GM18507 (cell line): ENCODE data around the gene GRIK3.
"Not testable (repeated sequence)": the region's sequence is repeated elsewhere in the genome, so short reads cannot be mapped to it uniquely, and the experiment has no call there.

ENCODE experiments used
- DNase-seq: peaks from one replicate; pipeline ENCODE4 v3.0.0; 2011; ENCODE audit warnings: low read depth; ENCODE audit not compliant: insufficient read length; ENCODE audit errors: extremely low spot score
- FAIRE-seq: peaks from 2 replicates; lab custom pipeline; 2011; peaks lifted over from hg19 to GRCh38; lab: Jason Lieb, UNC

The GRIK3 gene

DNA sequence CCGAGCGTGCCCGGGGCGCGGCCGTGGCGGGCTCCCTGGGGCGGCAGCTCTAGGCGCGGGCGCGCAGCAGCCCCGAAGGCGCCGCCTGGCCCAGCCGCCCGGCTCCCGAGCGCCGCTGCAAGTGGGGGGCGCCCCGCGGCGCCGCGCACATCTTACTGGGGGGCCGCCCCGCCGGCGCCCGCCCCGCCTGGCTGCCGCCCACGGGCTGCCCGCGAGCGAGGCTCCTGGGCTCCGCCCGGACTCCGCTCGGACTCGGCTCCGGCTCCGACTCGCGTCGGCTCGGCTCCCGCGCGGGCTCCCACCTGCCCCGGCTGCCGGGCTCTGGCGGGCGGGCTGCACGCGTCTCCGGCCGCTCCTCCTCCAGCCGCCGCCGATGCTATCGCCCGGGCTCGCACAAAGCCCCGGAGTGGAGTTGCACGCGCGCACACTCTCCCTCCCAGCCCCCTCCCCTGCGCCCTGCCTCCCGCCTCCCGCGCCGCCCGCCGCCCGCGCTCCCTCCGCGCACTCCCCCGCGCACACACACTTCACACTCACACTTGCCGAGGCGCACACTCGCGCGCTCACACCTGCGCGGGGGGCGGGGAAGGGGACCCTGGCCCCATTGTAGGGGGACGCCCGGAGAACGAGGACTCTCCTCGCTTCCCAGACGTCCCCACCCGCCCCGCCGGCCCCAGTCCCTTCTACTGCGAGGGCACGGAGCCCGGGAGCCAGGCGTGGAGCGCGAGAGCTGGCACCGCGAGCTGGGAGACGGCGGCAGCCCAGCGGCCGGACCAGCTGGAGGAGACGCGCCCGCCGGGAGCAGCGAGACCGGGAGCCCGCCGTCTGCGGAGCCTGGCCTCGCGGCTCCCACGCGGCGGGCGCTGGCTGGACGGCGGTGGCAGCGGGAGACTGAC is at the start of gene GRIK3:
Gene GRIK3 (minus strand): TSS at position 395 of the 893 bp plus-strand sequence. CDS start 407 bp downstream, outside the sequence.
- FAIRE-seq (no peak), DNase-seq (no peak)

DNA sequence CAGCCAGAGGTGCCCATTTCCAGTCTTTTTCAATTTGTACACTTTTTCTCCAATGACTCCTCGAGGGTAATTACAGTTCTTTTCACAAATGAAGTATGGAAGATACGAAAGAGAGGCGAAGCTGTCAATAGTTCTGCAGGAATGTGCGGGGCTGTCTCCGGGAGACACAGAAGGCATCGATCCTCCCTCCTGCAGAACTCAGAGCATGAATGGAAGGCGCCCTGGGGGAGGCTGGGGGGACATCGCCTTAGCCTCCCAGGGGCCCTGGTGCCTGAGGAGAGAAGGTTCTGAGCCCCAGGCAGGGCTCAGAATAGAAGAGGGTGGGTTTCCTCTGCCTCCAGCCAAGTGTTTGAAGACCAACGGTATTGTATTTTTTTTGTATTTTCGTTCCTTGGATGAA is 49.7 kb upstream of the GRIK3 start:
- FAIRE-seq = no peak

DNA sequence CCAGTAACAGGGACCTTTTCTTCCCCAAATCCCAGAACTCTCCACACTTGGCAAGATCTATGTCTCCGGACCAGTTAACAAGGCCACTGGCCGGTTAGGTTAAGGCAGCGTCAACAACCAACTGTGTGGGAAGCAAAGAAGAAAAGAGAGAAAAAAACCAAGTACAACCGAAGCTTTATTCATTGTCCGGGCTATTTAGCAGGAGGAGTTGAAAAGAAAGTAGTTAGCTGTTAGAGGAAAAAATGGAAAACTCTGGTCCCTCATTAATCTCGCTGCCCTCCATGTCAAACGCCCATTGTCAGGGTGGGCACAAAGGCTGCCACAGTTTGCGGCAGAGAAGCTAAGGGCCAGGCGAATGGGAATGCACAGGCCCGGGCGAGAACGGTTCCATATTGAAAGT is 49.3 kb upstream of the GRIK3 start:
- FAIRE-seq (no peak), DNase-seq (no peak)

More for the DNA sequence above, 49.7 kb upstream of the GRIK3 start:
- no peak for DNase-seq

DNA sequence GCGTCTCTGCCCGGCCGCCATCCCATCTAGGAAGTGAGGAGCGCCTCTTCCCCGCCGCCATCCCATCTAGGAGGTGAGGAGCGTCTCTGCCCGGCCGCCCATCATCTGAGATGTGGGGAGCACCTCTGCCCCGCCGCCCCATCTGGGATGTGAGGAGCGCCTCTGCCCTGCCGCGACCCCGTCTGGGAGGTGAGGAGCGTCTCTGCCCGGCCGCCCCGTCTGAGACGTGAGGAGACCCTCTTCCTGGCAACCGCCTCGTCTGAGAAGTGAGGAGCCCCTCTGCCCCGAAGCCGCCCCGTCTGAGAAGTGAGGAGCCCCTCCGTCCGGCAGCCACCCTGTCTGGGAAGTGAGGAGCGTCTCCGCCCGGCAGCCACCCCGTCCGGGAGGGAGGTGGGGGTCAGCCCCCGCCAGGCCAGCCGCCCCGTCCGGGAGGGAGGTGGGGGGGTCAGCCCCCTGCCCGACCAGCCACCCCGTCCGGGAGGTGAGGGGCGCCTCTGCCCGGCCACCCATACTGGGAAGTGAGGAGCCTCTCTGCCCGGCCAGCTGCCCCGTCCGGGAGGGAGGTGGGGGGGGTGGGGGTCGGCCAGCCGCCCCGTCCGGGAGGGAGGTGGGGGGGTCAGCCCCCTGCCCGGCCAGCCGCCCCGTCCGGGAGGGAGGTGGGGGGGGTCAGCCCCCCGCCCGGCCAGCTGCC is 46.1 kb upstream of the GRIK3 start:
- DNase-seq, FAIRE-seq: not testable (repeated sequence)

DNA sequence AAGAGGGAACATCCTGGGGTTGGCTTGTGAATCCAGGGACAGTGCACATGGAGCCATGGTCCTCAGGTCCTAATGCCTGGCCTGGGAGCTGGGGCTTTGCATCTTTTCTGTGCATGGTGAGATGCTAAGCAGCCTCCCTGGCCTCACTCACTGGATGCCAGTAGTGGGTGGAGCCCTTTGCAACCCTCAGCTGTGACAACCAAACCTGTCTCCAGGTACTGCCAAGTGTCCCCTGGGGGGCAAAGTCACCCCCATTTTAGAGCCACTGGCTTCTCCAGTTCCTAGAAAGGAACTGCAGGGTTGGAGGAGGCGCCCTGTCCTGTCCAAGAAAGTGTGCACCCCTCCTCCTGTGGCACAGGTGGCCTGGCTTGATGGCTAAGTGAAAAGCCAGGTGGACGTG is 44.6 kb upstream of the GRIK3 start:
- no peak for DNase-seq
- no peak for FAIRE-seq

DNA sequence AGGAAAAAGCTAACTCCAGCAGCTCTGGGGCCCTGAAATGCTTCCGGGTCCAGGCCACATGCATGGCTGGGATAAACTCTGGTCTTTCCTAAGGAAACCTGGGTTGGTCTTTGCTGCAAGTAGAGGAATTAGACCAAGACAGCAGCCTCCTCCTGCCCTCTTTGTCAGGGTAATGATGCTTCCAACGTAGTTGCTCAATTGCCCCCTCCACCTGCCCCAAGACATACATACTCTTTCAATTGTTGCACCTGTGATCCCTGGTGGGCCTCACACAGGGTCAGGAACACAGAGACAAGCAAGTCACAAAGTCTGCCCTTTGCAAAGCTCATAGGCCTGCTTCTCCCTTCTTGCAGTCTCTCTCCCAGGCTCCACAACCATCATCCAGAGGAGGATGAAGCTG is 41.9 kb upstream of the GRIK3 start:
- DNase-seq (no peak), FAIRE-seq (no peak)

DNA sequence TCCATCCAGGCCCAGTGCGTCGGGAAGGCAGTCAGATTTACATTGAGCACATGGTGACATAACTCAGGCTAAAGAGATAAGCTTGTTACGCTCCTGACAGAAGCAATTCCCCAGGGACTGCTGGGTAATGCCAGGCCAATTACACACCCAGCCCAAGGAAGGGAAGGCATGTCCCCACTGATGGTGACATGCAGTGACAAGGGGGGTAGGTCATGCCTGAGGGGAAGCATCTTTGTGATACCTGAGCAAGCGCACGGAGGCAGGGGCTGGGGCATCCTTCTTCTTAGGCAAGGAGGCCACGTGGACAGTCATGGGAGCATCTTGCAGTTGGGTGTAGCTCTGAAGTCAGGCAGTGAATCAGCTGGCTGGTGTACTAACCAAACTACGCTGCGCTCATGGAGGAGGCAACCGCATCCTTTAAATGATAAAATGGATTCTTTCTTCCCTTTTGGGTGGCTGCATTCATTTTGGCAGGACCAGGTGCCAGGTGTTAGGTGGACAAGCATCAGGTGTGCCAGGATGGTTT is 39.6 kb upstream of the GRIK3 start:
- DNase-seq (no peak), FAIRE-seq (no peak)

DNA sequence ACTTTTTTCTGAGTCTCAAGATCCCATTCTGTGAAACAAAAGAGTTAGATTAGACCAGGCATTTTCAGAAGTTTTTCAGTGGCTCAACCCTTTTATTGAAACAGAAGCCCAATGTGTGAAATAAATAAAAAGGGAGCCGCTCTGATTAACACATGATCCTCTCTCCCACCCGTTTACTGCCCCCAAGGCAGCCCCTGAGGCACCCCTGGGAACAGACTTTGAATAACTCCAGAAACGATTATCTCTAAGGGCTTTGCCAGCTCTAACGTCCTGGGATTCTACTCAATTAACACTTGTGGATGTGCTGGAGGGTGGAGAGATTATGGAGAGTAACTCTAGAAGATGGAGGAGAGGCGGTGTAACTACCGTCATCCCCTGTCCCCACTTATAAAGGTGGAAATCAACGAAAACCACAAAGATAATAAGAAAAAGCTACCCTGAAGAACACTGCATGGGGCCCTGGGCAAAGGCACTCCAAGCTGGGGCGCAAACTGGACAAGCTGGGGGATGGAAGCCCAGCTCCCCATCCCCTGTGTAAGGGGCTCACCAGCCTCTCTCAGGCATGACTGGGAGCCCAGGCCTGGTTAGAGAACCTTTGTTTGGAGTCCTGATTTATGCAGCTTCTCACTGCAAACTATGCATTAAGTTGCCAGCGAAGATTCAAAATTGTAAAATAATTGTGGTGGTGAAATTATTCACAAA is 39.0 kb upstream of the GRIK3 start:
- FAIRE-seq = no peak
- DNase-seq = no peak

DNA sequence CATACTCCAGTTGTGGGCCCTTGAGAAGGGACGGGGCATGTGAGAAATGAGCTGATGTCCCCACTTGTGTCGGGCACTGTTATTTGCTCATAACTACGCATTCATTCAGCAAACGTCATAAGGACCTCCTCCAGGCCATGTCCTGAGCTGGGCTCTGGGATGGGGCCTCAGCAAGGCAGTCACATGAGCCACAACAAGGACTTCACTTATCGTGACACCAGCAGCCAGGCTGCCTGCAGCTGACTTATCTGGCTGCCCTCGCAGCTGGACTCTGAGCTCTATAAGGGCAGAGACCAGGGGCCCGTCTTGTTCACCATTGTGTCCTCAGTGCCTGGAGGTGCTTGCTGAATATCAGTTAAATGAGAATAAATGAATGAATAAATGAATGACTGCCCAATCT is 37.5 kb upstream of the GRIK3 start:
- DNase-seq (no peak), FAIRE-seq (no peak)

DNA sequence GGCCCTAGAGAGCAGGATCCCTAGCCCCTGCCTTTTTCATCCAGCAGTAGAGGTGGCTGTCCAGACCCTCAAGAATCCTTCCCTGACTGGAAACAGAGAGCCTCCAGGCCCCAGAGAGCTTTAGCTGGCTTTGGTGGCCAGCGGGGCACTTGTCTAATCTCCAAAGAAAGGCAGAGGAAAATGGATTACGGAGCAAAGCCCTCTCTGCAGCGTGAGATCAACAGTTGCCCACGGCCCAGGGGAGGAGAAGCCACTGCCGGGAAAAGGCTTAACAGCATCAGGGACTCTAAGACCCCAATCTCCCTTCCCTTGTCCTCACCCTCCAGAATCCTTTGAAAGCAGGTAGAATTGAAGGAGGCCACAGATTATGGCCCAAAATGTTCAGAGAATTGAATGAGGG is 35.8 kb upstream of the GRIK3 start:
- no peak for DNase-seq
- FAIRE-seq = no peak

DNA sequence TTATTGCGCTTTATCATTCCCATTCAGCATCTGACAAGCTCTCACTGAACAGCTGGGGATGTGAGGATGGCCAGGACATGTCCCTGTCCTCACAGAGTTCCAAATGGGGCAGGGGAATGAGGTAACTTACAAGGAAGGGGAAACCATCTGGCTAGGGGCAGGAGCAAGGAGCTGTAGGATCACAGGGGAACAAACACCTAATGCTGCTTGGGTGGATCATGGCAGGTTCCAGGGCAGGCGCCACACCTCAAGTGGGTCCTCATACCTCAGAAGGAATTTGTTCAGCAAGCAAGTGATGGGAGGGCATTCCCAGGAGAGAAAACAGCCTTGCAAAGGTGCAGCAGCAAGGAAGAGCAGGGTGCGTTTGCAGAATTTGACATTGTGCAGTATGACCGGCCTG is 35.1 kb upstream of the GRIK3 start:
- FAIRE-seq (no peak), DNase-seq (no peak)

DNA sequence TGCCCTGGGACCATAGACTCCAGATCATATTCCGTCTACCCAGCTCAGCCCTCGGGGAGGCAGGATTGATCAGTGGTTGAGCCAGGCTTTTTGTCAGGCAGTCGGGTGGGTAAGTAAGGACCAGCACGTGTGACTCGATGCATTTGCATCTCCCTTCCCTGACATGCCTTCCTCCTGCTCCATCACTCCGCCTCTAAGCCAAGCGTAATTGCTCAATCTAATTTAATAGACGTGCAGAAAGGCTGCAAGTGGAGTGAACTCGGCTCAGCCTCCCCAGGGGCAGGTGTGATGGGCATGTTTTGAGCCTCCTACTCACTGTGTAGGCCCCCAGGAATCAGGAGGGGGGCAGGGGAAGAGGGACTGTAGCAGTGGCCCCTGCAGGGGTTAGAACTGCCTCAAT is 34.6 kb upstream of the GRIK3 start:
- DNase-seq (no peak), FAIRE-seq (no peak)

DNA sequence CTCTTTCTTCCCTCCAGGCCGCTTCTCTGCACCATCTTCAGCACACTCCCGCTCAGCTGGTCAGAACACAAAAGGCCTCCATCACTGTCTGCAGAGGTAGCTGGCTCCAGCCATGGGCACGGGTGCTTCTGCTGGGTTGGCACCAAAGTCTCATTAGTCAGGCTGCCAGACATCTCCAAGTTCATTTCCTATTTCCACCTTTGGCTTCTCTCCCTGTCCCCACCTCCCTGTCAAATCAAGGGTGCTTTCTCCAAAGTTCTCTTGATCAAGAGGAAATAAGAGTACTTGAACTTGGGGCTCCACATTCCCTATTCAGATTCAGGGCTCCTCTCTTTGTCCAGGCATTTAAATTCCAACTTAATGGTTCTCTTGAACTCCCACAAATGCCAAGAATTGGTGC is 33.9 kb upstream of the GRIK3 start:
- FAIRE-seq (no peak), DNase-seq (no peak)

DNA sequence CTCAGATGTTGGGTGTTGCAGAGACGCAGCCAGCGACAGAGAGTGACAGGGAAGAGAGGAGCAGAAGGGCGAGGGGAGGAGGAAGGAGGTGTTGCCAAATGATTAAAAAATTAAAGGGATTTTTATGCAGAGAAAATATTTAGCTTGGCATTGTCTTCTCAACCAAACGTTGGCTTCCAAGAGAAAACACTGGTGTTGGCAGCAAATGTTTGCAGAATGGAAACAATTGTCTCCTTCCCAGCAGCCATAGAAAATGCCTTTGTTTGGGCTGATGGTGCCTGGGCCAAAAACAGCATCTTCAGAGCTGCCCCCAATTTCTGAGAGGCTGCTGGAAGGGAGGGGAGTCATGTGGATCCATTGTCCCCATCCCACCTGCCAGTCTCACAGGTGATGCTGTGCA is 29.7 kb upstream of the GRIK3 start:
- no peak for FAIRE-seq
- no peak for DNase-seq

DNA sequence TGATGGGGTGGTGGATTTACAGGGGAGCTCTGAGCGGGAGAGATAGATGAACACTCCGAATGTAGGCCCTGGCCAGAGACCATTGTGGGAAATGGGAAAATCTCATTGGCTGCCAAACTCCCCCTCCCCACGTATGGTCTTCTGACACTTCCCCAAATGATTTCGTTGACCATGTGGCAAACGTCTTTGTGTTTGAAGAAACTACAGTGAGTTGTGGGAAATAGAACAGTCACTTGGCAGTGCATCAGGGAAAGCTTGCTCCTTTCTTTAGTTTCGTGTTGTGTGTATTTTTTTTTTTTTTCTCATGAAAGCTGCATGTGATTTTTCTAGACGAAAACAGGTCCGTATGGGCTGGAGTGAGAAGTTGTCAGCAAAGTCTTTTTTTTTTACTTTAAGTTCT is 25.0 kb upstream of the GRIK3 start:
- FAIRE-seq (no peak), DNase-seq (no peak)

DNA sequence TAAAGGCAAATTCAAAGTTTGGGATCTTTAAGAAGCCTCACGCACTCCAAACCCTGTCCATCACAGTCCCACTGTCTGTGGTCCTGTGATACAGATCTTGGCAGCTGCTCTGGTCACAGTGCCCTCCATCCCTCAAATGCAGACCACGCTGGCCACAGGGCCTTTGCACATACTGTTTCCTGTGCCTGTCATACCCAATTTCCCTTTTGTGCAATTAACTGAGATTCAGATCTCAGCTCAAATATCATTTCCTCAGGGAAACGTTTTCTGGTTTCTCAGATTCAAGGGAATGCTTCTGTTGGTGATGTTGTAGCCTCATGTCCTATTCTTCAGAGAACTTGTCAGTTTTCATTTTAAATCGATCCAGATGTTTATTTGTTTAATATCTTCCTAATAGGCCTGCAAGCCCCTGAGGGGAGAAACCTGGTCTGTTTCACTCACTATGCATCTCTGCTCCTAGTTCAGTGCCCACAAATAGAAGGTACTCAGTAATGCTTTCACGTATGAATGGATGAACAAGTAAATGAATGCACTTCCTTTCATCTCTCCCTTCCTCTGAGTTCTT is 24.2 kb upstream of the GRIK3 start:
- DNase-seq = no peak
- FAIRE-seq = no peak

DNA sequence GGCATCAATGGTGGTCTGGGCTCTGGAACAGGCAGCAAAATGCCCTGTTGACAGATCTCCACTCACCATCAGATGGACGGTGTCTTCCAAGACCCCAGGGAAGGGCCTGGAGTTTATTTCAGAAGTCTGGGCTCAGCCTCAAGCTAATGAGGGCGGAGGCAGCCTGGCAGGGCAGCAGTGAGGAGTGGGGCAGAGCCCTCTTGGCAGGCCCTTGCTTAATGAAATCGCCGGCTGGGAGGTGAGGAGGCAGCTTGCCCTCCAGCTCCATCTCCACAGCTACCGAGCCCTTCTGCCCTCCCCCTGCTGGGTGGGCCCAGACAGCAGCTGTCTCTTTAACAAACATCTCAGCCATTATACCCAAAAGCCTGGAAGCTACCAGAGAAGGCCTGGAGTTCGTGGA is 22.0 kb upstream of the GRIK3 start:
- FAIRE-seq (no peak), DNase-seq (no peak)

DNA sequence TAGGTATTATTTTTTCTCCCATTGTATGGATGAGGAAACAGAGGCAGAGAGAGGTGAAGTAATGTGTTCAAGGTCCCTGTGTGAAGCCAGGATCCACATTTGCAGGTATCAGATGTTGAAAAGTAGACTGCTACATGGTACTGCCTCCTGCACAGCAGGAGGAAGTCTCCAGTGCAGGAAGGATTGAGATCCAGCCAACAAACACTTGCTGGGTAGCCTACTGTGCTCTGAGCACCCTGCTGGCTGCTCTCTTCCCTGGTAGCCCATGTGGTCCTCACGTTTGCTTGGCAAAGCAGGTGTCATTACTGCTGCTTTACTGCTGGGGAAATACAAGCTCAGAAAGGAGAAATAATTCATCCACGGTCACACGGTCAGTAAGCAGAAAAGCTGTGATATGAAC is 21.3 kb upstream of the GRIK3 start:
- DNase-seq (no peak), FAIRE-seq (no peak)

DNA sequence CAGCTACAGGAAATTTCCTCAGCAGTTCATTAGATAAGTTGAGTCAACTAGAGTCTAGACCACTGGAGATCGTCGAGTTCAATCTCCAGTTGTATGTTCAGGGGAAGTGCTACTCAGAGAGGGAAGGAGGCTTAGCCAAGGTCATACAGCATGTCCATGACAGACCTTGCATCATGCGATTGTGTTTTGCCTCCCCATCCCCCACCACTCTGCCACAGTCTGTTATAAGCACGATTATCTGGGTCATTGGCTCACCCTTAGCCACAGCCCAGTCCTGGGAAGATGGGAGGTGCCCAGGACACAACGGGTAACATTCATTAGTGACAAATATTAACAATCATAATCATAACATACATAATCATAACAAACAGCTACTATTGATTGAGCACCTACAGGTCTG is 18.9 kb upstream of the GRIK3 start:
- no peak for FAIRE-seq
- no peak for DNase-seq

DNA sequence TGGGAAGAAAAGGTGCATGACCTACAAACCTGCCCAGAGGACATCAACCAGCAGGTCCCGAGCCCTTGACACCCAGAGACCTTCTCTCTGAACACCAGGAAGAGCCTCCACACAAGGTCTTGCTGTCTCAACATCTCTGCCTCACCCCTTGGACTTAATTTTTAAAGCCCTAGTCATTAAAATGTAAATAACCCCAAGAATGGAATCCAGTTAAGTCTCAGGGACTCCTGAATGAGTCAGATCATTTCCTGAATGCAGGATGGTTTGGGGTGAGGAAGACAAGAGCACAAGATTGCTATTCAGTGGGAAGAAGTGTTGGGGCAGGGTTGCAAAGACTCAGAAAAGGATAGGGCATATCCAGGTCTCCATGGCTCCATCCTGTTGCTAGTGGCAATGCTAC is 17.8 kb upstream of the GRIK3 start:
- no peak for FAIRE-seq

More for the DNA sequence above, 17.8 kb upstream of the GRIK3 start:
- no peak for DNase-seq
